HG03521 (cell line): ENCODE results near the gene PIKFYVE.

ENCODE experiments used
- ATAC-seq: cut with Tn5 transposase; IDR thresholded peaks from one replicate; pipeline ENCODE4 v1.9.1; 2021; ENCODE audit warnings: mild to moderate bottlenecking, moderate library complexity; ENCODE audit not compliant: unreplicated experiment

PIKFYVE gene

GRCh38 chr2:208407667-208408066 lies 141.6 kb downstream of the PIKFYVE start:
- no peak for ATAC-seq
